ENCODE data around the gene GPATCH8. TPM values are rescaled to one million over a fixed set of nuclear protein-coding genes. Genes with fewer than 3 reads are reported as not detected.

Gene GPATCH8
- total and polyA plus RNA-seq, 2 donors (not counting 3 experiments of a cell fraction or from before 2014, with no cell fraction given), result 14.6 to 35.3 TPM

DNA sequence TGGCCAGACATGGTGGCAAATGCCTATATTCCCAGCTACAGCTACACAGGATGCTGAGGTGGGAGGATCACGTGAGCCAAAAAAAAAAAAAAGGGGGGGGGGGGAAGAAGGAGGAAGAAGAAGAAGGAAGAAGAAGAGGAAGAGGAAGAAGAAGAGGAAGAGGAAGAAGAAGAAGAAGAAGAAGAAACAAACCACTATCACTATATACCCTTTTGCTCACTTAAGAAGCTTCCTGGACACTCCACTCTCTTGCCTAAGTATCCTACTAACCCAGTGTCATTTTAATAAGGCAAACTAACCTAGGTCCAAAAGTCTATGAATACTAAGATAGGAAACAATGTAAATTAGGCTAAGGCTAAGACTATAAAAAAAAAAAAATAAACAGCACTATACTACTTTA, 54.8 kb downstream of the GPATCH8 start:
- no peaks in the 10 kb centered on the region for H3K79me2 ChIP-seq (ENCODE audit: control insufficient read depth, insufficient read depth, low read length)
- DNase-seq (ENCODE audit: low read depth, low spot score) (no peak), FAIRE-seq (no peak)
- H3K27me3 ChIP-seq (ENCODE audit: control insufficient read depth in 2 of 2, insufficient read depth in 2 of 2, low read length in 2 of 2), result no peaks in the 10 kb centered on the region
- H3K4me3 ChIP-seq (replicated peaks in 1 of 3; ENCODE audit: insufficient read depth in 1 of 3, low read depth in 1 of 3, low read length in 3 of 3), result no peak overlapping the region
- CTCF ChIA-PET, result interaction anchor here (1.3 kb wide), 1 partner anchor 16 kb away, joined by 3 read pairs; no protein-coding TSS in a partner anchor
- no TSS peak for BruUV-seq (replicated peaks)
- H3K9me3 ChIP-seq (replicated peaks; ENCODE audit: control insufficient read depth, insufficient read depth, low read length), result no peaks in the 10 kb centered on the region
- H3K36me3 ChIP-seq (ENCODE audit: control insufficient read depth in 2 of 2, extremely low read depth in 1 of 2, insufficient read depth in 2 of 2, low read length in 2 of 2), result no peaks in the 10 kb centered on the region
- intact Hi-C loops (cut with micrococcal nuclease) (no loop called here), dilution Hi-C loops (cut with MboI; ENCODE audit: extremely low pct_ligation_motif_present, low sequenced_read_pairs) (no loop called here)
- H2AFZ ChIP-seq (ENCODE audit: low read depth, low read length), result no peak overlapping the region
- H3K4me2 ChIP-seq (ENCODE audit: insufficient read depth, low read length), result no peak overlapping the region
- no peak overlapping the region for H3K9ac ChIP-seq (replicated peaks; ENCODE audit: extremely low read depth, insufficient read depth, low read length)
- H4K20me1 ChIP-seq (replicated peaks; ENCODE audit: control insufficient read depth, extremely low read depth, insufficient read depth, low read length), result no peaks in the 10 kb centered on the region
- no peak overlapping the region for H3K27ac ChIP-seq (ENCODE audit: insufficient read depth, low read depth, low read length)
- POLR2A ChIA-PET, result no interaction called here
- H3K9me1 ChIP-seq (replicated peaks; ENCODE audit: control insufficient read depth, extremely low read depth, insufficient read depth, low read length), result no peaks in the 10 kb centered on the region
- TF ChIP-seq FOS (IDR thresholded peaks at IDR 0.05; ENCODE audit: borderline replicate concordance, insufficient read depth, low read length), result no peak
- no peak for TF ChIP-seq JUN (IDR thresholded peaks at IDR 0.05; ENCODE audit: borderline replicate concordance, insufficient read depth, insufficient read length, low read depth)
- TF ChIP-seq MYC (IDR thresholded peaks at IDR 0.05; ENCODE audit: low read depth, low read length), result no peak
- TF ChIP-seq, protein P1, sequence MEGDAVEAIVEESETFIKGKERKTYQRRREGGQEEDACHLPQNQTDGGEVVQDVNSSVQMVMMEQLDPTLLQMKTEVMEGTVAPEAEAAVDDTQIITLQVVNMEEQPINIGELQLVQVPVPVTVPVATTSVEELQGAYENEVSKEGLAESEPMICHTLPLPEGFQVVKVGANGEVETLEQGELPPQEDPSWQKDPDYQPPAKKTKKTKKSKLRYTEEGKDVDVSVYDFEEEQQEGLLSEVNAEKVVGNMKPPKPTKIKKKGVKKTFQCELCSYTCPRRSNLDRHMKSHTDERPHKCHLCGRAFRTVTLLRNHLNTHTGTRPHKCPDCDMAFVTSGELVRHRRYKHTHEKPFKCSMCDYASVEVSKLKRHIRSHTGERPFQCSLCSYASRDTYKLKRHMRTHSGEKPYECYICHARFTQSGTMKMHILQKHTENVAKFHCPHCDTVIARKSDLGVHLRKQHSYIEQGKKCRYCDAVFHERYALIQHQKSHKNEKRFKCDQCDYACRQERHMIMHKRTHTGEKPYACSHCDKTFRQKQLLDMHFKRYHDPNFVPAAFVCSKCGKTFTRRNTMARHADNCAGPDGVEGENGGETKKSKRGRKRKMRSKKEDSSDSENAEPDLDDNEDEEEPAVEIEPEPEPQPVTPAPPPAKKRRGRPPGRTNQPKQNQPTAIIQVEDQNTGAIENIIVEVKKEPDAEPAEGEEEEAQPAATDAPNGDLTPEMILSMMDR (IDR thresholded peaks at IDR 0.05; ENCODE audit: extremely low read depth in 1 of 2, insufficient read depth in 1 of 2, low read depth in 1 of 2, low read length in 2 of 2), result no peak
- TF ChIP-seq POLR2AphosphoS5 (IDR thresholded peaks at IDR 0.05; ENCODE audit: insufficient read depth, low read depth, low read length), result no peak
- no peak for TF ChIP-seq EZH2 (IDR thresholded peaks at IDR 0.05; ENCODE audit: borderline replicate concordance, low read depth, low read length, severe bottlenecking)
- no peak for TF ChIP-seq GATA2 (IDR thresholded peaks at IDR 0.05; ENCODE audit: insufficient read depth, insufficient read length, low read depth, low read length)
- TF ChIP-seq, protein P2, sequence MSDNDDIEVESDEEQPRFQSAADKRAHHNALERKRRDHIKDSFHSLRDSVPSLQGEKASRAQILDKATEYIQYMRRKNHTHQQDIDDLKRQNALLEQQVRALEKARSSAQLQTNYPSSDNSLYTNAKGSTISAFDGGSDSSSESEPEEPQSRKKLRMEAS (IDR thresholded peaks at IDR 0.05; ENCODE audit: insufficient read depth, insufficient read length), result no peak
- TF ChIP-seq POLR2A (IDR thresholded peaks at IDR 0.05; ENCODE audit: low read depth, low read length), result no peak
- no peaks in the 10 kb centered on the region for H3K4me1 ChIP-seq (ENCODE audit: control insufficient read depth, extremely low read depth, insufficient read depth, low read length)

Measured in endothelial cell of umbilical vein (primary cell).